Measurements from ENCODE around the gene PARVB.

The PARVB gene

GRCh38 chr22:44089717-44090570 is 65.8 kb downstream of the PARVB start:
- no peak for DNase-seq (ENCODE audit: low read depth)

DNA sequence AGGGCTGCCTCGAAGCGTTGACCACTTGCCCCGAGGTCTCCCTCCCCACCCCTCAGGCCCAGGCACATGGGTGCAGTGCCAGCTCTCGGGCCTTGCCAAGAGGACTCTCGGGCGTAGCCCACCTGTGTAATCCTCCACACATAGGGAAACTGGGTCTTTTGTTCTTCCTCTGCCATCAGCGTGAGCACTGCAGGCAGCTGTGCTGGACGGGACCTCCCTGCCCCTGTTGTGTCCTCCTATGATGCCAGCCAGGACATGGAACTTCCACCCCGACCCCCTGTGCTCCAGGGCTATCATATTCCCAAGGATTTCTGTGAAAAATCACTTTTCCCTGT is 66.4 kb downstream of the PARVB start:
- DNase-seq (ENCODE audit: low read depth): no peak

- DNase-seq (ENCODE audit: low read depth): no peak
Observed at GRCh38 chr22:44091021-44091721, 67.1 kb downstream of the PARVB start.

GRCh38 chr22:44091751-44092150 is 67.6 kb downstream of the PARVB start:
- DNase-seq (ENCODE audit: low read depth): no peak

DNA sequence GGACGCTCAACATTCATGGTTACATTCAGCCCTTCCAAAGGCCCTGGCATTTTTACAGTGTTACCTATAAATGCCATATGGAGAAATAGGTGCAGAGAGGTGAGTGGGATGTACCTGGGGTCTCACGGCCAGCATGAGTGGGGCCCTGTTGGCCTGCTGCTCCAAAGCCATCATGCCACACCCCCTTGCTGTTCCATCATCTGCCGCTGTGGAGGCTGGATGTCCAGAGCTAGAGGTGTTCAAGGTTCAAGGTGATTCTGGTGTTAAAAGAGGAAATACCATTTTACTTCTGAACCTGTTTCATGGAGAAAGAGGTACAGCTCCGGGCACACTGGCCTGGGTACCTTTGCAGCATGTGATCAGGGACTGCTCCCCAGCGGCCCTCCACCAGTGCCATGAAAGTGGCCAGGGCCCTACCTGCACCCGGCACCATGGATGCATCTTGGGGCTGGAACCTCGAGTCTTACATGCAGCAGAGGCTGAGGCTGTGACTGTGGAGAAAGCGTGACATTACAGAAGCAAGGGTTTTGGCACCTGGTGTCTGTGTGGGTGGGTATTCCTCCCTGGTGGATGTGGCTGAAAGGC is 68.6 kb downstream of the PARVB start:
- DNase-seq (ENCODE audit: low read depth): no peak

- DNase-seq (ENCODE audit: low read depth): no peak
Observed at GRCh38 chr22:44093791-44094190, 69.7 kb downstream of the PARVB start.

DNA sequence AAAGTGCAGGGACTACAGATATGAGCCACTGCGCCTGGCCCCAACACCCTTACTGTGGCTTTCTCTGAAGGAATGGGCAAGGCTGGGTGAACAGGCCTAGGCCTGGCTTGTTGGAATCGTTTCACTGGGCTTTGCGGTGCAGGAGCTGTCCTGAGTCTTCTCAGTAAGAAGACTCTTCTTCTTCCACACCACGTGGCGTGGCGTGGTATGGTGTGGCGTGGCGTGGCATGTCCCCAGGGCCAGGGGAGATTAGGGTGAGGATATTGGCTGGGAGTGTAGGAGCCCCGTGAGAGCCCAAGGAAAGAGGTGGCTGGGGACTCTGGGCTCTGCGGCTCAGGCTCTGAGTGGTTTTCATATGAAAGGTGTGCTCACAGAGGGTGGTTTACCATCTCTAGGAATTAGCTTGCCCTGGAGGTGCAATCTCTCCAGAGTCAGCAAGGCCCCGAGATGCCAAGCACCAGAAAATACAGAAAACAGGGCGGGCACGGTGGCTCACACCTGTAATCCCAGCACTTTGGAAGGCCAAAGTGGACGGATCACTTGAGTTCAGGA is 70.7 kb downstream of the PARVB start:
- DNase-seq (ENCODE audit: low read depth): no peak

GRCh38 chr22:44096736-44097135 is 72.6 kb downstream of the PARVB start:
- DNase-seq (ENCODE audit: low read depth): no peak

- DNase-seq (ENCODE audit: low read depth): no peak
Observed at GRCh38 chr22:44097263-44098020, 73.3 kb downstream of the PARVB start.

DNA sequence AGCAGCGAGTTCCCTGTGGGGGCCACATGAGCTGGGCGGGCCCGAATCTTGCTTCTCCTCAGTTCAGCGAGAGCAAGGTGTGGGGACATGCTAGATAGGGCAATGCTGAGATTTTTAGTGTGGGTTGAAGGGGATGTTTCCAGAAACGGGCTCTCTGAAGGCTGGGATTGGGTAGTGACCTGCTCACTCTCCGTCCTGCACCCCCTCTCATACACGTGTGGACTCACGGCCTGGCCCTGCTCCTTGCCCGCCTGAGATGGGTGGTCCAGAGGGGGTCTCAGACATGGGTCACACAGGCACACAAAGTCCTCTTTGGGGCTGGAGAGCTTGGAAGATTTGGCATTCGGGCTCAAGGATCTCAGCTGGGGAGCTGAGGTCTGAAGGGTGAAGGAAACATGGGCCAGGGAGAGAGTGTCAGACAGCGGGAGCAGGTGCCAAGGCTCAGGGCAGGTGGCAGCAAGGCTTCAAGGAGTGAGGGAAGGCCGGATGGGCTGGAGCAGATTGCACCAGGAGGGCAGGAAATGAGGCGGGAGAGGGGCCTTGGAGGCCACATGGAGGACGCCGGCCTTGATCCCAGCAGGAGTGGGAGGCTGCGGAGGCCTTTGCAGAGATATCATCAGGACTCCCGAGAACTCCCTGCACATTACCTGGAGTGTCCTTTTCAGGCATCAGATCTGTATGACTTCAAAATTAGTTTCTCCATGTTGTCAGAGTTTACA is 74.1 kb downstream of the PARVB start:
- DNase-seq (ENCODE audit: low read depth): no peak

GRCh38 chr22:44098966-44099530 is 74.9 kb downstream of the PARVB start:
- no peak for DNase-seq (ENCODE audit: low read depth)

DNA sequence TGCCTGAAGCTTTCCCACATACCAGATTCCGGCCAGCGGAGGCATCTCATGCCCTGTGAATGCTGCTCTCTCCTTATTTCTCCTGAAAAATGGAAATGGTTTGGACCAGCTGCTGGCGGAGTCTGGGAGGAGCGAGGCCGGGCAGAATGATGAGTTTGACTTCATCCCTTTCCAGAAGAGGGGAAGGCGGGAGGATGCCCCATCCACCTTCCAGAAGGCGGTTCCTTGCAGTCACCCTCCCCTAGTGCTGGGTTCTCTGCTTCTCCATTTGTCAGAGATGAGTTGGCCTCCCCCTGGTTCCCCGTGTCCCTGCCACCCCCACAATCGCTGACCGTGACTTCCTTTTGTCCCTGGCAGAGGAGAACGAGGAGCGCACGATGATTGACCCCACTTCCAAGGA is 75.6 kb downstream of the PARVB start:
- no peak for DNase-seq (ENCODE audit: low read depth)

DNA sequence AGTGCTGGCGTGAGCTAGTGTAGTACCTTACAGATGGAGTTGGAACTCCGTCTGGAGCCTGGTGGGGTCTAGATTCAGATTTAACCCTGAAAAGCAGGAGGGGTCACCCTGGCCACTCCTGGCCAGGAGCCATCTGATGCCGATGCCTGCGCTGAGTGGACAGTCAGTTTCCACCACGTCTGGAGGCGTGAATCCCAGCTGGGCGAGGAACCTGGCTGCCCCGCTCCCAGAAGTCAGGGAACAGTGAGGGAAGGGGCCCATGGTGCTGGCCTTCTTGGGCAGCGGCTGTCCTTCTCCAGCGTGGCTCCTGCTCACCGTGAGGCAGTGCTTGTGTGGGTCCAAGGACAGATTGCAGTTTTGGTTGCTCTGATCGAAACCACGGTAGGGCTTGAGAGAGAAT is 76.3 kb downstream of the PARVB start:
- no peak for DNase-seq (ENCODE audit: low read depth)

GRCh38 chr22:44102121-44102520 is 78.0 kb downstream of the PARVB start:
- no peak for DNase-seq (ENCODE audit: low read depth)

- no peak for DNase-seq (ENCODE audit: low read depth)
Observed at GRCh38 chr22:44102856-44103255, 78.8 kb downstream of the PARVB start.

DNA sequence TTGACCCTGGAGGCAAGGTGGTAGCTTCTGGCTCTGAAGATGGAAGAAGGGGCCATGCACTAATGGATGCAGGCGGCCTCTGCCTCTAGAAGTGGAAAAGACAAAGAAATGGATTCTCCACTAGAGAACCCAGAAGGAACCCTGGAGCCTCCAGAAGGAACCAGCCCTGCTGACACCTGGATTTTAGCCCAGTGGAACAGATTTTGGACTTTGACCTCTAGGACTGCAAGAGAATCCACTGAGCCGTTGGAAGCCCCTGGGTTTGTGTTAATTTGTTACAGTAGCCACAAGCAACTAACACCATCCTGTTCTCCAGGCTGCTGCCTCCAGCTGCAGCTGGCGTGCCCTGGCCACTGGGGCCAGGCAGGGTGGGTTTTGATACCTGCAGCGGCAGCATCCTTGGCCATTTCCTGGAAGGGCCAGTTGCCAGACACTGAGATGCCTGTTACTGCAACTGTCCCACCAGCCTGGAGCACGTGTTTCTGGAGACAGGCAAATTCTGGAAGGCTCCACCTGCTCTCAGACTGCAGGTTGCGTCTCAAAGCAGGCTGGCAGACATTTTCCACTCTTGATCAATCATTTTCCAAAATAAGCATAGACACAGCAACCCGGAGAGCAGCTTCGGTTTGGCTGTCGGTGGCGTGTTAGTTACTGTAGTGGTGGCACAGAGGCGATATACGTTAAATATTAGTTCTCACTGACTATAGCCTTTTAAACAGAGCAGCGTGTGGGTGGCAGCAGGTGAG is 79.8 kb downstream of the PARVB start:
- DNase-seq (ENCODE audit: low read depth): no peak

DNA sequence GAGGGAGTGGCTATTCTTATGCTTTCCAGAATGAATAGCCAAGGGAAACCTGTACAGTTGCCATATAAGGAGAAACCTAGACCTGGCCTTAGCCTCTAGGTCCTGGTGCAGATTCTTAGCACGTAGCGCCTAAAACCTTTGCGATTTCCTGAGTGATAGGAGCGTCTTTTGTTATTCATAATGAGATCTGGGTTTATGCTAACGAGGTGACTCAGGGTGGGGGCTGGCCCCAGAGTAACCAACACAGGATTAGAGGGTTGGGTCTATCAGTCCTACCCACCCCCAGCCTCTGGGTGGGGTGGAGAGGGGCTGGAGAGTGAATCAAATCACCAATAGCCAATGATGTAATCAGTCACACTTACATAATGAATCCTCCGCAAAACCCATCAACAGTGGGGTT is 83.2 kb downstream of the PARVB start:
- DNase-seq (ENCODE audit: low read depth): no peak

DNA sequence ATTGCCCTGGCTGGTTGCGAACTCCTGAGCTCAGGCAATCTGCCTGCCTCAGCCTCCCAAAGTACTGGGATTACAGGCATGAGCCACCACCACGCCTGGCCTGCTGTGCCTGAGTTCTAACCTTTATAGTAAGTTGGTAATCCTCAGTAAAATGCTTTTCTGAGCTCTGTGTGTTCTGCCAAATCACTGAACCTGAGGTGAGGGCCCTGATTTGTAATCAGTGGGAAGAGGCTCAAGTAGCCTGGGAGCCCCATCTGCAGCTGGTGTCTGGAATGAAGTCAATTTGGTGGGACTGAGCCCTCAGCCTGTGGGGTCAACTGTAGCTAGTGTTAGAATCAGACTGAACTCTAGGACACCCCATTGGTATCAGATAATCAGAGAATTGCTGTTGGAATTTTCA is 84.0 kb downstream of the PARVB start:
- no peak for DNase-seq (ENCODE audit: low read depth)

DNA sequence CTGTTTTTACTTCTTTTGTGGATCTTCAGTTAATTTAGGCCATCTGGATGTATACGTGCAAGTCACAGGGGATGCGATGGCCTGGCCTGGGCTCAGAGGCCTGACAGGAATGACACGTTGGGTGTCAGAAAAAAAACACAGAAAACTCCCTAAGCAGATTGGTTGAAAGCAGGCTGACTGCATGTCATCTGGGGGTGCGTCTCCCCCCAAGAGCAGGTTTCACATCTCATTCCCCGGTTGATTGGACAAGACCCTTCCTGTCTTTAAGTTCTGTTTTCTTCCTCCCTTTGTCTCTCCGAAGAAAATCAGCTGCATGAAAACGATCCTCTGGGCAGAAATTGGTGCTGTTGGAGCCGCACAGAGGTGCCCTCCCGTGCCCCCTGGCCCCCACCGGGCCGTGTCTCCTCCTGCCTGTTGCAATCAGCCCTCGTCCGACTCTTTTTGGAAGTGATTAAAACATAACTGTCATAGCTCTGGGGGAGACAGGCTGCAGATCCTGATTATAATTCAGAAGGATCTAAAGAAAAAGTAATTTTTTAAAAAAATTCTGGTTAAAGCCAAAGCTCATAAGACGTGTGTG is 84.8 kb downstream of the PARVB start:
- DNase-seq (ENCODE audit: low read depth): no peak

DNA sequence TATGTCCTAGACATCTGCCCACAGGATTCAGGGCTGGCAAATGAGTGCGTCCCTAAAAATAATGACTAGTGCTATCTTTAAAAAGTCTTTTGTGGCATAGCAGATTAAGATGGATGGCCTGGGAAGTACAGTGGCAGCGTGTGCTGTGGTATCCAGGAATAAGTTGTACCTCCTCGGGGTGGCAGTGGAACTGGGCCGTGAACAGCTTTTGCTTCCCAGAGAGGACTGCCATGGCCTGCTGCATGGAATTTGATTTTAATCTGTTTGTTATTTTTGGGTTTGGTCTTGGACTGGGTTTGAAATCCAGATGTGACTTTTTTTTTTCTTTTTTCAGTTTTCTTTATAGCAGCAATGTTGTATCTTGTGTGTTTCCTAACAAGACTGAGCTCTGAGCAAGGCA is 85.3 kb downstream of the PARVB start:
- no peak for DNase-seq (ENCODE audit: low read depth)

Data from HS-5 (cell line).